HEK293T (cell line): ENCODE data around the gene CYP24A1.

Experiments
- CTCF ChIA-PET: fragments of 350-600 bp; formaldehyde crosslinking; extraction: SDS; loops from one replicate; lab custom pipeline; 2021; ENCODE audit warnings: antibody characterized with exemption, inconsistent platforms; lab: Yijun Ruan, JAX
- POLR2A ChIA-PET: fragments of 350-600 bp; formaldehyde crosslinking; extraction: SDS; loops from one replicate; lab custom pipeline; 2020; ENCODE audit warnings: antibody characterized with exemption, inconsistent platforms; lab: Yijun Ruan, JAX
- DNase-seq: peaks from one replicate; pipeline ENCODE4 v3.0.0; 2012; ENCODE audit warnings: mixed read lengths; ENCODE audit errors: extremely low spot score
- ARNT ChIP-seq: fragments of 450-650 bp; IDR thresholded peaks from 2 replicates; pipeline ENCODE4 v1.6.1; 2017; ENCODE audit warnings: mild to moderate bottlenecking
- BHLHE40 ChIP-seq: fragments of 450-650 bp; IDR thresholded peaks from 2 replicates; pipeline ENCODE4 v1.6.1; 2016; ENCODE audit warnings: mild to moderate bottlenecking, moderate library complexity, borderline replicate concordance
- CTBP1 ChIP-seq: fragments of 450-650 bp; IDR thresholded peaks from 2 replicates; pipeline ENCODE4 v1.6.1; 2016; ENCODE audit warnings: borderline replicate concordance
- ELF4 ChIP-seq: fragments of 450-650 bp; IDR thresholded peaks from 2 replicates; pipeline ENCODE4 v1.6.1; 2017; ENCODE audit warnings: antibody characterized with exemption
- FOXA1 ChIP-seq: fragments of 450-650 bp; IDR thresholded peaks from 2 replicates; pipeline ENCODE4 v1.6.1; 2016; ENCODE audit warnings: mild to moderate bottlenecking
- FOXK2 ChIP-seq: fragments of 450-650 bp; IDR thresholded peaks from 2 replicates; pipeline ENCODE4 v1.6.1; 2016; ENCODE audit warnings: mild to moderate bottlenecking
- FOXM1 ChIP-seq: fragments of 450-650 bp; IDR thresholded peaks from 2 replicates; pipeline ENCODE4 v1.6.1; 2017; ENCODE audit warnings: mild to moderate bottlenecking, borderline replicate concordance
- HDGF ChIP-seq: fragments of 450-650 bp; IDR thresholded peaks from 2 replicates; pipeline ENCODE4 v1.6.1; 2017; ENCODE audit warnings: antibody characterized with exemption, borderline replicate concordance
- L3MBTL2 ChIP-seq: fragments of 450-650 bp; conservative IDR thresholded peaks from 2 replicates; pipeline ENCODE4 v1.6.1; 2016; ENCODE audit warnings: mild to moderate bottlenecking
- LEF1 ChIP-seq: fragments of 450-650 bp; IDR thresholded peaks from 2 replicates; pipeline ENCODE4 v1.6.1; 2017; ENCODE audit warnings: mild to moderate bottlenecking, borderline replicate concordance
- NFRKB ChIP-seq: fragments of 450-650 bp; IDR thresholded peaks from 2 replicates; pipeline ENCODE4 v1.6.1; 2016; ENCODE audit warnings: mild to moderate bottlenecking, moderate library complexity
- SP1 ChIP-seq: fragments of 450-650 bp; IDR thresholded peaks from 2 replicates; pipeline ENCODE4 v1.6.1; 2017
- SUZ12 ChIP-seq: fragments of 450-650 bp; IDR thresholded peaks from 2 replicates; pipeline ENCODE4 v1.6.1; 2016; ENCODE audit warnings: mild to moderate bottlenecking
- TARDBP ChIP-seq: fragments of 450-650 bp; IDR thresholded peaks from 2 replicates; pipeline ENCODE4 v1.6.1; 2016
- ZNF384 ChIP-seq: fragments of 450-650 bp; IDR thresholded peaks from 2 replicates; pipeline ENCODE4 v1.6.1; 2016
- TF ChIP-seq, protein P1 (sequence below): fragments of 450-650 bp; IDR thresholded peaks from 2 replicates; pipeline ENCODE4 v1.6.1; 2016

CYP24A1 gene

DNA sequence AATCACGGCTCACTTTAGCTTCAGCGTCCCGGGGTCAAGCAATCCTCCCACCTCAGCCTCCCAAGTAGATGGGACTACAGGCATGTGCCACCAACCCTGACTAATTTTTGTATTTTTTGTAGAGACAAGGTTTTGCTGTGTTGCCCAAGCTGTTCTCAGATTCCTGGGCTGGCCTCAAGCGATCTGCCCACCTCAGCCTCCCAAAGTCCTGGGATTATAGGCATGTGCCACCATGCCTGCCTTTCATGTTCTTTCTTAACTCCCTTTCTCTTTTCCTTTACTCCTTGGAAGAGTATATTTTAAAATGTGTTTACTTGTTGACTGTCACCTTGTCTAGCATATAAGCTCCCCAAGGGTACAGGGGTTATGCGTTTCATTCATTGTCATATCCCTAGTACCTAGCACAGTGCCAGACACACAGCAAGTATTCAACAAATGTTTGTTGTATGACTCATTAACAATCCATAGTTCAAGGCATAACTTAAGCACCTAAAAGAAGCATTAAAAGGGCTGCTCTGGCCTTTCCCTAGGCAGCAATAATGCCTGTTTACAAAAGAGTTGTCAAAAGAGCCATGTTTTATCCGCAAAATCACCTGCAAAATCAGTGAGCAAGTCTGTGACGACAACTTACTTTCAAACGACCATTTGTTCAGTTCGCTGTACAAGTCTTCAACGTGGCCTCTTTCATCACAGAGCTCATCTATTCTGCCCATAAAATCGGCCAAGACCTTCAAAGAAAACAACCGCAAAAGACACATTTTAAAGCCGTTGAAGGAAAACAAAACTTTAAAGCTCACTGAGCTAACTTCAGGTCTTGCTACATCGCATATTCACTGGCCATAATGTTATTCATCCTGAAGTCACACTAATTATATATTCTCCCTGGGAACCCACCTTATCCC is 4.6 kb downstream of the CYP24A1 start:
- TF ChIP-seq LEF1 (no peak), SP1 (no peak), CTBP1 (no peak), FOXK2 (no peak), FOXA1 (no peak), ARNT (no peak), ELF4 (no peak), ZNF384 (no peak), L3MBTL2 (no peak), TARDBP (no peak)
- TF ChIP-seq, protein P1, sequence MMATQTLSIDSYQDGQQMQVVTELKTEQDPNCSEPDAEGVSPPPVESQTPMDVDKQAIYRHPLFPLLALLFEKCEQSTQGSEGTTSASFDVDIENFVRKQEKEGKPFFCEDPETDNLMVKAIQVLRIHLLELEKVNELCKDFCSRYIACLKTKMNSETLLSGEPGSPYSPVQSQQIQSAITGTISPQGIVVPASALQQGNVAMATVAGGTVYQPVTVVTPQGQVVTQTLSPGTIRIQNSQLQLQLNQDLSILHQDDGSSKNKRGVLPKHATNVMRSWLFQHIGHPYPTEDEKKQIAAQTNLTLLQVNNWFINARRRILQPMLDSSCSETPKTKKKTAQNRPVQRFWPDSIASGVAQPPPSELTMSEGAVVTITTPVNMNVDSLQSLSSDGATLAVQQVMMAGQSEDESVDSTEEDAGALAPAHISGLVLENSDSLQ: no peak
- no peak for DNase-seq
- ChIA-PET POLR2A (no interaction called here), CTCF (interaction anchor here (0.6 kb wide), 1 partner anchor 73 kb away, joined by 3 read pairs; no protein-coding TSS in a partner anchor)

DNA sequence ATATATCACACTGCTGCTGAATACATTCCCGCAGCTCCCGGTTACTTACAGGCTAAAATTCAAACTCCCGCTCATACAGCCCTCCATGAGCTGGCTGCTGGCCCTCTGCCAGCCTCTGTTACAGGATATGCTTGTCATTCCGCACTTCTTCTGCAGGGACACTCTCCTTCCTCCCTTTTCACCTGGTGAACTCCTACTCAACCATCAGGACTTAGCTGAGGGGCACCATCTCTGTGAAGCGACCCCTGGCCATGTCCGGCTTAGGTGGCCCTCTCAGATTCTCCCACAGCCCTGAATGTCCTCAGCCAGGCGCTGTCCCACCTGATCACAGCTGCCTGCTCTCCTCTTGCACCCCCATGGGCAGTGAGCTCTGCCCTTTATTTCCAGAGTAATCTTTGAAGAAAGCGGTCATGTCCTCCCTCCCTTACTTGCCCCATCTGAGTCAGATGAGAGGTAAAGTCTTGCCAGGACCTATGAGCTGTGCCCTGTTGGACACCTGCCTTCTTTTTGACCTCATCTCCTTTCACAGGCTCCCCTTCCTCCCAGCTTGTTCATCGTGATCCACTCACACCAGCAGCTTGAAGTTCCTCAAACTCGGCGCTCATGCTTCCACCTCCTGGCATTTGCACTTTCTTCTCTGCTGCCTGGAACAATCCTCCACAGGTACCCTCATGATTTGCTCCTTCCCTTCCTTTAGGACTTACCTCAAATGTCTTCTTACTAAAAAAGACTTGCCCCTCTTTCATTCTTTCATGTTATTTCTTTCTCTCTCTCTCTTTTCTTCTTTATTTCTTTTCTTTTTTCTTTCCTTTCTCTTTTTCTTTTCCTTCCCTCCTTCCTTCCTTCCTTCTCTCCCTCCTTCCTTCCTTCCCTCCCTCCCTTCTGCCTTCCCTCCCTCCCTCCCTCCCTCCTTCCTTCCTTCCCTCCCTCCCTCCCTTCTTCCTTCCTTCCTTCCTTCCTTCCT is 5.6 kb downstream of the CYP24A1 start:
- peak; percentile 28 for DNase-seq
- ChIA-PET CTCF (interaction anchor here (0.7 kb wide), 1 partner anchor 41 kb away, joined by 4 read pairs; no protein-coding TSS in a partner anchor), POLR2A (no interaction called here)
- TF ChIP-seq SP1 (no peak), SUZ12 (no peak), TARDBP (no peak), FOXA1 (no peak), BHLHE40 (no peak), ARNT (no peak), NFRKB (no peak), ELF4 (no peak), CTBP1 (no peak), ZNF384 (no peak), HDGF (no peak), LEF1 (no peak), L3MBTL2 (no peak), FOXK2 (no peak), FOXM1 (no peak)
- TF ChIP-seq, protein P1: no peak

DNA sequence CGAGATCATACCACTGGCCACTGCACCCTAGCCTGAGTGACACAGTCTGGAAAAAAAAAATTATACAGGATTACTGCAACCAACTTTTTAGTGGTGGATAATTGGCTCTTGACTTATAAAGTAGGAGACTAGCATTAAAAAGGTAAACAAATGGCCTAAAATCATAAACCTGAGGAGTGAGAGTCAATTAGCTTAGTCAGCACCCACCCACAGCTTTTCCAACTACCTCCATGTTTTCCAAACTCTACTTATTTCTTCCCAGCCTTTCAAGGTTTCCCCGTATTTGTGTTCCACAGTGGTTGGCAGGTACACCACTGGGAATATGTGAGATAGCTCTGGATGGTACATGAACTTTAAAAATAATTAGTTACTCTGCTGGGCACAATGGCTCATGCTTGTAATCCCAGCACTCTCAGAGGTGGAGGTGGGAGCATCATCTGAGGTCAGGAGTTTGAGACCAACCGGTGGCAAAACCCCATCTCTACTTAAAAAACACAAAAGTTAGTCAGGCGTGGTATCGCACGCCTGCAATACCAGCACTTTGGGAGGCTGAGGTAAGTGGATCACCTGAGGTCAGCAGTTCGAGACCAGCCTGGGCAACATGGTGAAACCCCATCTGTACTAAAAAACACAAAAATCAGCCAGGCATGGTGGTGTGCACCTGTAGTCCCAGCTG is 6.7 kb downstream of the CYP24A1 start:
- POLR2A ChIA-PET: no interaction called here
- TF ChIP-seq ARNT (no peak), BHLHE40 (no peak), FOXM1 (no peak), CTBP1 (no peak), HDGF (no peak), ELF4 (no peak), FOXK2 (no peak), ZNF384 (no peak), SUZ12 (no peak), L3MBTL2 (no peak)
- CTCF ChIA-PET: no interaction called here
- no peak for DNase-seq

DNA sequence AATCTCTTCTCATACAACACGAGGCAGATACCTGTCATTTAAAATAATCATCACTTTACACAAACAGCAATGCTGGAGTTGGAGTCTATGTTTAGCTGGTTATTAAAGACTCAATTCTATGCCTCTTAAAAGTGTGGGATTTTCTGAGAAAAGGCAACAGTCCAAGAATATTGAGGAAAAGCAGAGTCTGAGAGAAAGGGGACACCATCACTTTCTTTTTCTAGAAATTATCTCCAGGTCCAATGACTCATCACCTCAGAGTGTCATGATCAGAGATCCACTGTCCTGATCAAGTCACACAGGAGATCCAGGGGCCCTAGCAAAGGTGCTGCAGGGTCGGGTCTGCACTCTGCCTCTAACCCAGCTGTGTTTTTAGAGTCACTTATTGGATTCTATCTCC is 8.0 kb downstream of the CYP24A1 start:
- ChIA-PET POLR2A (no interaction called here), CTCF (no interaction called here)
- no peak for DNase-seq
- TF ChIP-seq, protein P1: no peak
- TF ChIP-seq ZNF384 (no peak), ELF4 (no peak), L3MBTL2 (no peak), BHLHE40 (no peak), FOXK2 (no peak), SP1 (no peak)

DNA sequence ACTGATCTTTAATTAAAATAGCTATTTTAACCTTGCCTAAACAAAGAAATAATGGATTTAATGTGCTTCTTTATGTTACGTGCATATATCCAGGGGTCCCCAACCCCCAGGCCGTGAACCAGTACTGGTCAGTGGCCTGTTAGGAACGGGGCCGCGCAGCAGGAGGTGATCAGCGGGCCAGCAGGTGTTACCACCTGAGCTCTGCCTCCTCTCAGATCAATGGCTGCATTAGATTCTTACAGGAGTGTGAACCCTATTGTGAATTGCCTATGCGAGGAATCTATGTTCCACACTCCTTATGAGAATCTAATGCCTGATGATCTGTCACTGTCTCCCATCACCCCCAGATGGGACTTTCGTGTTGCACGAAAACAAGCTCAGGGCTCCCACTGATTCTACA is 8.8 kb downstream of the CYP24A1 start:
- ChIA-PET CTCF (no interaction called here), POLR2A (no interaction called here)
- no peak for DNase-seq
- TF ChIP-seq CTBP1 (no peak), ZNF384 (no peak)

DNA sequence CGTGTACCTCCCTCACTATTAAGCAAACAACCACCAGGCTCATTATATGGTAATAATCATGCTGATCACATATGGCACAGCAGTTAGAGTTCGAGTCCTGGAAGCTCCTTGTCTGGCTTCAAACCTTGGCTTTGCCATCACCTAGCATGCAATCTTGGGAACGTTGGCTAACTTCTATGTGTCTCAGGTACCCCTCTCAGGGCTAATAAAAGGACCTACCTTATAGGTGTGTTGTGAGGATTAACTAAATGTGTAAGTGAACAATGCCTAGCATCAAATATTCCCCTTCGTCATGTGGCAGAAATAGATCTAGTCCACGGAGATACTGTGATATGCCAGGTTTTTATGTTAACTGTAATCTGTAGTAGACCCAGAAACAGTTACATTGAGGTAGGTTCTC is 10.4 kb downstream of the CYP24A1 start:
- TF ChIP-seq L3MBTL2: no peak
- TF ChIP-seq CTBP1: no peak
- TF ChIP-seq FOXM1: no peak
- no peak for TF ChIP-seq HDGF
- TF ChIP-seq ELF4: no peak
- no peak for TF ChIP-seq FOXA1
- TF ChIP-seq SUZ12: no peak
- no peak for DNase-seq
- ChIA-PET POLR2A (no interaction called here), CTCF (no interaction called here)
